Activated naive CD8-positive, alpha-beta T cell treated with anti-CD3 and anti-CD28 coated beads for 36 hours (primary cell): ENCODE results near the gene CAMK2G. TPM values are rescaled to one million over a fixed set of nuclear protein-coding genes. Genes with fewer than 3 reads are reported as not detected.
A peak's percentile ranks its signal among the peaks of the same experiment; 100 is the strongest.
"Not testable (repeated sequence)": the region's sequence is repeated elsewhere in the genome, so short reads cannot be mapped to it uniquely, and the experiment has no call there.

Experiments used
- DNase-seq: peaks from one replicate; pipeline ENCODE4 v3.0.0; 2021
- H3K27ac Mint-ChIP-seq: one replicate; pipeline ENCODE4 v1.8.0; 2022; ENCODE audit warnings: mild to moderate bottlenecking, moderate library complexity, mixed read lengths
- H3K27me3 Mint-ChIP-seq: one replicate; pipeline ENCODE4 v1.8.0; 2022; ENCODE audit warnings: mild to moderate bottlenecking, mixed read lengths
- H3K36me3 Mint-ChIP-seq: one replicate; pipeline ENCODE4 v1.8.0; 2021; ENCODE audit warnings: mild to moderate bottlenecking, mixed read lengths
- H3K4me1 Mint-ChIP-seq: one replicate; pipeline ENCODE4 v1.8.0; 2021; ENCODE audit warnings: mixed read lengths
- H3K4me3 Mint-ChIP-seq: one replicate; pipeline ENCODE4 v1.8.0; 2022; ENCODE audit warnings: mild to moderate bottlenecking, moderate library complexity, mixed read lengths
- H3K9me3 Mint-ChIP-seq: one replicate; pipeline ENCODE4 v1.8.0; 2022; ENCODE audit warnings: mixed read lengths
- total RNA-seq, 2 experiments: library from RNA; stranded (reverse); gene quantifications; one replicate each; pipeline ENCODE4 v1.2.3, GENCODE V29; 2021

Gene CAMK2G
- 10 to 100 TPM; 16.5 to 17.4 TPM for total RNA-seq

GRCh38 chr10:73874267-73875138 lies at the start of gene CAMK2G:
Gene CAMK2G, minus strand, starts transcription at chr10:73874555. Its CDS starts 94 bp downstream, at chr10:73874461.
- Mint-ChIP-seq H3K27ac (peak within 1 kb of the TSS; percentile 92), H3K36me3 (peaks cover 17% of the 10 kb centered on the region), H3K9me3 (no peaks in the 10 kb centered on the region), H3K4me3 (peak within 1 kb of the TSS; percentile 85), H3K27me3 (no peaks in the 10 kb centered on the region), H3K4me1 (peaks cover 65% of the 10 kb centered on the region)
- DNase-seq, result peak; percentile 85

- DNase-seq, result no peak
- Mint-ChIP-seq H3K27ac (no peak overlapping the region), H3K9me3 (peaks cover 5% of the 10 kb centered on the region), H3K27me3 (peaks cover 77% of the 10 kb centered on the region), H3K36me3 (no peaks in the 10 kb centered on the region), H3K4me3 (no peak overlapping the region), H3K4me1 (peaks cover 18% of the 10 kb centered on the region)
These were observed 48.4 kb upstream of the CAMK2G start for GRCh38 chr10:73922864-73923133.

- no peak overlapping the region for H3K4me3 Mint-ChIP-seq
- no peak overlapping the region for H3K27ac Mint-ChIP-seq
- DNase-seq, result peak; percentile 13
- peaks cover 75% of the 10 kb centered on the region for H3K27me3 Mint-ChIP-seq
- H3K36me3 Mint-ChIP-seq, result no peaks in the 10 kb centered on the region
- peaks cover 8% of the 10 kb centered on the region for H3K9me3 Mint-ChIP-seq
- H3K4me1 Mint-ChIP-seq, result peaks cover 18% of the 10 kb centered on the region
These were observed 47.9 kb upstream of the CAMK2G start for GRCh38 chr10:73922007-73922863.

- no peak overlapping the region for H3K27ac Mint-ChIP-seq
- DNase-seq, result no peak
- H3K4me3 Mint-ChIP-seq, result no peak overlapping the region
- peaks cover 20% of the 10 kb centered on the region for H3K4me1 Mint-ChIP-seq
- H3K36me3 Mint-ChIP-seq, result no peaks in the 10 kb centered on the region
- peaks cover 65% of the 10 kb centered on the region for H3K27me3 Mint-ChIP-seq
- peaks cover 8% of the 10 kb centered on the region for H3K9me3 Mint-ChIP-seq
These were observed 45.7 kb upstream of the CAMK2G start for GRCh38 chr10:73920089-73920488.

DNA sequence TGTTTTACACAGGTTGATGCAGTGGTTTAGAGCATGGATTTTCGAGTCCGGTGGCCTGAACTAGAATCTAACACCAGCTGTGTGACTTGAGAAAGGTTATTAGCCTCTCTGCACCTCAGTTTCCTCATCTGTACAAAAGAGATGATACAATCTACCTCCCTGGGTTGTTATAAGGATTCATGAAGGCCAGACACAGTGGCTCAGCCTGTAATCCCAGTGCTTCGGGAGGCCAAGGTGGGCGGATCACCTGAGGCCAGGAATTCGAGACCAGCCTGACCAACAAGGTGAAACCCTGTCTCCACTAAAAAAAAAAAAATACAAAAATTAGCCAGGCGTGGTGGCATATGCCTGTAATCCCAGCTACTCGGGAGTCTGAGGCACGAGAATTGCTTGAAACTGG lies 45.1 kb upstream of the CAMK2G start:
- not testable (repeated sequence) for H3K4me3 Mint-ChIP-seq, H3K27ac Mint-ChIP-seq

DNA sequence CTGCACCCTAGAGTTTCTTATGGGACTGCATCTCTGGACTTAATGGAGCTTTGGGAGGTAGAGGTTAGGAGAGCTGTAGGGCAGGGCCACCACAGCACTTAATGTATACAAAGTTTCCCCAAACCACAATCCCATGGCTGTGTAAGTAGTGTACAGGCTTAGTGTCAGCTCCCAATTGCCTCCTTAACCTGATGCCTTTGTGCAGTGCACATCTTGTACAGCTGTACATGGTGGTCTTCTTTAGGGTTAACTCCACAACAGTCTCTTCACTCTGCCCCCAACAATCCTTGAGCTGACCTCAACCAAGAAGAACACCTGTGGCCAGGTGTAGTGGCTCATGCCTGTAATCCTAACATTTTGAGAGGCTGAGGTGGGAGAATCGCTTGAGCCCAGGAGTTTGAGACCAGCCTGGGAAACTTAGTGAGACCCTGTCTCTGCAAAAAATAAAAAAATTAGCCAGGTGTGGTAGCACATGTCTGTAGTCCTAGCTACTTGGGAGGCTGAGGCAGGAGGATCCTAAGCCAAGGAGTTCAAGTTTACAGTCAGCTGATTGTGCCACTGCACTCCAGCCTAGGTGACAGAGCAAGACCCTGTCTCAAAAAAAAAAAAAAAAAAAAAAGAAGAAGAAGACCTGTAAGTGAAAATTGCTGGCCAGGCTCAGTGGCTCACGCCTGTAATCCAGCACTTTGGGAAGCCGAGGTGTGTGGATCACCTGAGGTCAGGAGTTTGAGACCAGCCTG lies 43.4 kb upstream of the CAMK2G start:
- Mint-ChIP-seq H3K9me3 (peaks cover 8% of the 10 kb centered on the region), H3K27ac (no peak overlapping the region), H3K27me3 (peaks cover 63% of the 10 kb centered on the region), H3K36me3 (no peaks in the 10 kb centered on the region), H3K4me1 (peaks cover 17% of the 10 kb centered on the region), H3K4me3 (no peak overlapping the region)
- no peak for DNase-seq

More for the DNA sequence above, 45.1 kb upstream of the CAMK2G start:
- Mint-ChIP-seq H3K27me3 (peaks cover 64% of the 10 kb centered on the region), H3K4me1 (peaks cover 20% of the 10 kb centered on the region)
- H3K9me3 Mint-ChIP-seq, DNase-seq, H3K36me3 Mint-ChIP-seq: not testable (repeated sequence)

- H3K4me1 Mint-ChIP-seq, result peaks cover 11% of the 10 kb centered on the region
- no peak for DNase-seq
- no peak overlapping the region for H3K4me3 Mint-ChIP-seq
- H3K27me3 Mint-ChIP-seq, result peaks cover 64% of the 10 kb centered on the region
- H3K27ac Mint-ChIP-seq, result no peak overlapping the region
- H3K36me3 Mint-ChIP-seq, result no peaks in the 10 kb centered on the region
- peaks cover 8% of the 10 kb centered on the region for H3K9me3 Mint-ChIP-seq
These were observed 42.6 kb upstream of the CAMK2G start for GRCh38 chr10:73916761-73917470.

- Mint-ChIP-seq H3K9me3 (peaks cover 8% of the 10 kb centered on the region), H3K4me3 (no peak overlapping the region), H3K27ac (no peak overlapping the region), H3K27me3 (peaks cover 64% of the 10 kb centered on the region), H3K4me1 (peaks cover 18% of the 10 kb centered on the region), H3K36me3 (no peaks in the 10 kb centered on the region)
- no peak for DNase-seq
These were observed 41.0 kb upstream of the CAMK2G start for GRCh38 chr10:73915206-73915851.

DNA sequence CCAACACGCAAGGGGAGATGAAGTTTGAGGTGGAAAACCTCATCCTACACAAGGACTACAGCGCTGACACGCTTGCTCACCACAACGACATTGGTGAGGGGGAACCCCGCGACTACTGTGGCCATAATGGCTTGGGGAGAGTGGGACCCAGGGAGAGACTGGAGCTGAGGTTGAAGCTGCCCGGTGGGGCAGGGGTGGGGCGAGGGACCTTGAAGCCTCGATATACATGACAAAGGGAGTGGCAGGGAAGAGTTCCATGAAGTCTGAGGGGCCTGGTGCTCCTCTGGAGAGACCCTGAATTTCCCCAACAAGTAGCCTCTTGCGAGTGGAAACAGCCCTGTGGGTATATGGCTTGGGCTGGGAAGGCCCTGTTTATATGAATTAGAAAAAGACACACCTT lies 39.7 kb upstream of the CAMK2G start:
- no peak for DNase-seq
- peaks cover 63% of the 10 kb centered on the region for H3K27me3 Mint-ChIP-seq
- no peak overlapping the region for H3K4me3 Mint-ChIP-seq
- no peak overlapping the region for H3K27ac Mint-ChIP-seq
- no peaks in the 10 kb centered on the region for H3K36me3 Mint-ChIP-seq
- H3K4me1 Mint-ChIP-seq, result peaks cover 26% of the 10 kb centered on the region
- H3K9me3 Mint-ChIP-seq, result peaks cover 8% of the 10 kb centered on the region

- H3K27ac Mint-ChIP-seq, result no peak overlapping the region
- peaks cover 37% of the 10 kb centered on the region for H3K4me1 Mint-ChIP-seq
- peaks cover 75% of the 10 kb centered on the region for H3K27me3 Mint-ChIP-seq
- peak overlapping the region; percentile 86 for H3K4me3 Mint-ChIP-seq
- no peak for DNase-seq
- no peaks in the 10 kb centered on the region for H3K9me3 Mint-ChIP-seq
- H3K36me3 Mint-ChIP-seq, result no peaks in the 10 kb centered on the region
These were observed 37.2 kb upstream of the CAMK2G start for GRCh38 chr10:73911553-73912004.

DNA sequence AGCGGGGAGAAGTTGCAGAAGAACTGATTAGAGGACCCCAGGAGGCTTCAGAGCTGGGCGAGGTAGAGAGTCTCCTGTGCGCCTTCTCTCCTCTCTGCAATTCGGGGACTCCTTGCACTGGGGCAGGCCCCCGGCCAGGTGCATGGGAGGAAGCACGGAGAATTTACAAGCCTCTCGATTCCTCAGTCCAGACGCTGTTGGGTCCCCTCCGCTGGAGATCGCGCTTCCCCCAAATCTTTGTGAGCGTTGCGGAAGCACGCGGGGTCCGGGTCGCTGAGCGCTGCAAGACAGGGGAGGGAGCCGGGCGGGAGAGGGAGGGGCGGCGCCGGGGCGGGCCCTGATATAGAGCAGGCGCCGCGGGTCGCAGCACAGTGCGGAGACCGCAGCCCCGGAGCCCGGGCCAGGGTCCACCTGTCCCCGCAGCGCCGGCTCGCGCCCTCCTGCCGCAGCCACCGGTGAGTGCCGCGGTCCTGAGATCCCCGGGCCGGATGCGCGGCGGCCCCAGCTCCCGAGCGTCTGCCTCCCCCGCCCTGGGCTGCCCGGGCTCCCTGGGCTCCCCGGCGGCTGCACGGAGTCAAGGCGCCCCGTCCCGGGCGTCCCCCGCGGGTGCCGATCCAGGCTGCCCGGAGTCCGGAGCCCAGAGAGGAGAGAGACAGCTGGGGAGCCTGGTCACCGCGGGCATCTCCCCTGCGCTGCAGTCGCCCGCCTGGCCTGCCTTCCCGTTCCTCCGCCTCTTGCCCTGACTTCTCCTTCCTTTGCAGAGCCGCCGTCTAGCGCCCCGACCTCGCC lies 36.6 kb upstream of the CAMK2G start, which contains the start of gene PLAU:
TSS of gene PLAU (plus strand) at position 369 of the 789 bp plus-strand sequence. CDS start 424 bp downstream, outside the sequence.
- Mint-ChIP-seq H3K27ac (no peak within 1 kb of the TSS), H3K27me3 (peaks cover 75% of the 10 kb centered on the region), H3K36me3 (no peaks in the 10 kb centered on the region), H3K4me3 (peak within 1 kb of the TSS; percentile 86), H3K9me3 (no peaks in the 10 kb centered on the region), H3K4me1 (peaks cover 37% of the 10 kb centered on the region)
- DNase-seq, result peak; percentile 41

- H3K27me3 Mint-ChIP-seq, result peaks cover 74% of the 10 kb centered on the region
- no peaks in the 10 kb centered on the region for H3K9me3 Mint-ChIP-seq
- no peaks in the 10 kb centered on the region for H3K36me3 Mint-ChIP-seq
- peak overlapping the region; percentile 73 for H3K4me3 Mint-ChIP-seq
- peak; percentile 14 for DNase-seq
- H3K4me1 Mint-ChIP-seq, result peaks cover 37% of the 10 kb centered on the region
- no peak overlapping the region for H3K27ac Mint-ChIP-seq
These were observed 36.0 kb upstream of the CAMK2G start for GRCh38 chr10:73910401-73910763.

DNA sequence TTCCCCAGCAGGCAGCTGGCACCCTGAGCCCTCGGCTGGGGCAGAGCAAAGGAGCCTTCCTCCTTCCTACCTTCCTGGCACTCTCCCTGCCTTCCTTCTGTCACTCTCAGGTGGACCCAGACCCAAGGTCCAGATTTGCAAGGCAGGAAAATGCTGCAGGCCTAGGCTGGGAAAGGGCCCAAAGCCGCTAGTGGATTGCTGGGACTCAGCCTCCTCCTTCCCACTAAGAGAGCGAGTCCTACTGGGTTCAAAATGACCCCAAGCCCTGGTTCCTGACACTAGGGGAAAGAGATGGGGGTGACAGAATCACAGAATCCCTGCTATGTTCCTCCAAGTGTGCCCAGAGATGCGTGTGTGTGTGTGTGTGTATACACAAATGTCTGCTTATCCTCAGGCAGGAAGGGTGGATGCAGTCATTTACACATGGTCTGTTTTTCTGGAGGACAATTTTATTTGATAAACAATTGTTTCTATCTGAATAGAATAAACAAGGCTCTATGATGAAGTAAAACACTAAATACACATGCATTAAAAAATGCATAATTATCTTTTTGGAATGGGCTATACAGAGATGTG lies 35.3 kb upstream of the CAMK2G start:
- no peaks in the 10 kb centered on the region for H3K36me3 Mint-ChIP-seq
- H3K4me3 Mint-ChIP-seq, result no peak overlapping the region
- no peak for DNase-seq
- no peak overlapping the region for H3K27ac Mint-ChIP-seq
- H3K27me3 Mint-ChIP-seq, result peaks cover 72% of the 10 kb centered on the region
- H3K9me3 Mint-ChIP-seq, result no peaks in the 10 kb centered on the region
- H3K4me1 Mint-ChIP-seq, result peaks cover 37% of the 10 kb centered on the region
